Fibroblast of lung (primary cell): ENCODE data around the gene P2RX1.

Experiments used
- EZH2 ChIP-seq: IDR thresholded peaks from 2 replicates; pipeline ENCODE4 v1.5.1; 2012; ENCODE audit warnings: low read length, control low read depth, mild to moderate bottlenecking; ENCODE audit errors: missing control alignments
- TF ChIP-seq, protein P1 (sequence below), 2 donors: IDR thresholded peaks in 1 of 2; conservative IDR thresholded peaks in 1 of 2; 1 replicate in 1 of 2; 2 replicates in 1 of 2; pipeline ENCODE4 v1.5.1; 2011 to 2012; ENCODE audit warnings: low read length in 2 of 2, control low read depth in 1 of 2, inconsistent platforms in 1 of 2, low read depth in 1 of 2, mild to moderate bottlenecking in 1 of 2

DNA sequence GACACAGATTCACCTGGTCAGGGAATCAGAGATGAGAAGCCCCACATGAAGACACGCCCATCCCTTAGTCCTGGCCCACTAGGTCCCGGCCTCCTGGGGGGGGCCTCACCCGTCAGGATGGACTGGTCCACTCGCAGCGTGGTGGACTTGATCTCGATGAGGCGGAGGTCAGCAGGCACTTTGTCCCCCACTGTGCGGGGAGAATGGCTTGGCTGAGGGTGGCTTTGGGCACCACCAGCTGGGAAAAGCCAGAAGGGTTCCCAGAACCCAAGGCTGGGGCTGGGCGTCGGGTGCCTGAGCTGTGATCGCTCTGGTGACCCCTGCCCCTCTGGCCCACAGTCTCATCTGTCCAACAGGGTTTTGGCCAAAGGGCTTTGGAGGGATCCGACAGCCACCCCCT lies 34.3 kb upstream of the P2RX1 start:
- TF ChIP-seq, protein P1, sequence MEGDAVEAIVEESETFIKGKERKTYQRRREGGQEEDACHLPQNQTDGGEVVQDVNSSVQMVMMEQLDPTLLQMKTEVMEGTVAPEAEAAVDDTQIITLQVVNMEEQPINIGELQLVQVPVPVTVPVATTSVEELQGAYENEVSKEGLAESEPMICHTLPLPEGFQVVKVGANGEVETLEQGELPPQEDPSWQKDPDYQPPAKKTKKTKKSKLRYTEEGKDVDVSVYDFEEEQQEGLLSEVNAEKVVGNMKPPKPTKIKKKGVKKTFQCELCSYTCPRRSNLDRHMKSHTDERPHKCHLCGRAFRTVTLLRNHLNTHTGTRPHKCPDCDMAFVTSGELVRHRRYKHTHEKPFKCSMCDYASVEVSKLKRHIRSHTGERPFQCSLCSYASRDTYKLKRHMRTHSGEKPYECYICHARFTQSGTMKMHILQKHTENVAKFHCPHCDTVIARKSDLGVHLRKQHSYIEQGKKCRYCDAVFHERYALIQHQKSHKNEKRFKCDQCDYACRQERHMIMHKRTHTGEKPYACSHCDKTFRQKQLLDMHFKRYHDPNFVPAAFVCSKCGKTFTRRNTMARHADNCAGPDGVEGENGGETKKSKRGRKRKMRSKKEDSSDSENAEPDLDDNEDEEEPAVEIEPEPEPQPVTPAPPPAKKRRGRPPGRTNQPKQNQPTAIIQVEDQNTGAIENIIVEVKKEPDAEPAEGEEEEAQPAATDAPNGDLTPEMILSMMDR (conservative IDR thresholded peaks at IDR 0.05 in 1 of 2, IDR thresholded peaks at IDR 0.05 in 1 of 2; ENCODE audit: low read depth in 1 of 2, low read length in 2 of 2), result no peak
- no peak for TF ChIP-seq EZH2
